22Rv1 (cell line): ENCODE results near the gene NRXN3.

Experiments
- H3K27ac ChIP-seq: fragments of 450-650 bp; 2 replicates; pipeline ENCODE4 v1.5.1; 2017
- ZFX ChIP-seq: fragments of 450-650 bp; IDR thresholded peaks from 2 replicates; pipeline ENCODE4 v1.6.1; 2017; ENCODE audit warnings: antibody characterized with exemption, borderline replicate concordance
- TF ChIP-seq, protein P1 (sequence below): fragments of 450-650 bp; IDR thresholded peaks from 2 replicates; pipeline ENCODE4 v1.5.1; 2017; ENCODE audit warnings: mild to moderate bottlenecking

The NRXN3 gene

DNA sequence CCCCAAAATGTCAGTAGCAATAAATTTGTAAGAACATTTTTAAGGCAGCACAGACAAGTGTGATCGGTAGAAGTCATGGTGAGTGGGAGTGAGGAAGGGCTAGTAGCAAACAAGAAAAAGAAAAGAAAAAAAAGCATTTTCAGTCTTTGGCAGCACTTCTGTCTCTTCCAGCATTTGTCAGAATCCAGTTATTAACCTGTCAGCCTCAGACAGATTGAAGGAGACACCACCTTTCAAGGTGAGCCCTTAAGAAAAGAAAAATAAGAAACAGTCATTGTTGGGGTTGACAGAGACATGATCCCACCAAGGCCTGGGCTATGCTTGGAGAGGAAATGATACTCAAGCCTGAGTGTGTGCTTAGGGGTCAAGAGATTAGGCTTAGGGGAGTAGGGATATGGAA lies 947.4 kb downstream of the NRXN3 start:
- TF ChIP-seq ZFX: no peak
- TF ChIP-seq, protein P1, sequence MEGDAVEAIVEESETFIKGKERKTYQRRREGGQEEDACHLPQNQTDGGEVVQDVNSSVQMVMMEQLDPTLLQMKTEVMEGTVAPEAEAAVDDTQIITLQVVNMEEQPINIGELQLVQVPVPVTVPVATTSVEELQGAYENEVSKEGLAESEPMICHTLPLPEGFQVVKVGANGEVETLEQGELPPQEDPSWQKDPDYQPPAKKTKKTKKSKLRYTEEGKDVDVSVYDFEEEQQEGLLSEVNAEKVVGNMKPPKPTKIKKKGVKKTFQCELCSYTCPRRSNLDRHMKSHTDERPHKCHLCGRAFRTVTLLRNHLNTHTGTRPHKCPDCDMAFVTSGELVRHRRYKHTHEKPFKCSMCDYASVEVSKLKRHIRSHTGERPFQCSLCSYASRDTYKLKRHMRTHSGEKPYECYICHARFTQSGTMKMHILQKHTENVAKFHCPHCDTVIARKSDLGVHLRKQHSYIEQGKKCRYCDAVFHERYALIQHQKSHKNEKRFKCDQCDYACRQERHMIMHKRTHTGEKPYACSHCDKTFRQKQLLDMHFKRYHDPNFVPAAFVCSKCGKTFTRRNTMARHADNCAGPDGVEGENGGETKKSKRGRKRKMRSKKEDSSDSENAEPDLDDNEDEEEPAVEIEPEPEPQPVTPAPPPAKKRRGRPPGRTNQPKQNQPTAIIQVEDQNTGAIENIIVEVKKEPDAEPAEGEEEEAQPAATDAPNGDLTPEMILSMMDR: no peak

DNA sequence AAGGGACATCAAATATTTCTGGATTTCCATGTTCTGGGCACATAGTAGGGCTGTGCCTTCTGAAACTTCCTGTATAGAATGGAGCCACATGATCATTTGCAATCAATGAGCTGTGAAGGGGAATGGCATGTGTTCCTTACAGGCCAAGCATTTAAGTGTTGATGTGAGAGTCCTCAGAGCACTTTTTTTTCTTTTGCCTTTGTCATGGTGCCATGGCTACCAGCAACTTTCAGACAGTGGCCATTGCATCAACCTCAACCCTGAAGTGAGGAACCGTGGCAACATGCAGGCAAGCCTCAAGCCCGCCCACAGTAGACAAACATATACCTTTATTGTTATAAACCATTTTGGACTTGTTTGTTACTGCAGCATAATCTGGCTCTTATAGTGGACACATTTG lies 948.1 kb downstream of the NRXN3 start:
- no peak overlapping the region for H3K27ac ChIP-seq
- no peak for TF ChIP-seq ZFX
- TF ChIP-seq, protein P1: no peak

More for the DNA sequence above, 947.4 kb downstream of the NRXN3 start:
- H3K27ac ChIP-seq: no peak overlapping the region

DNA sequence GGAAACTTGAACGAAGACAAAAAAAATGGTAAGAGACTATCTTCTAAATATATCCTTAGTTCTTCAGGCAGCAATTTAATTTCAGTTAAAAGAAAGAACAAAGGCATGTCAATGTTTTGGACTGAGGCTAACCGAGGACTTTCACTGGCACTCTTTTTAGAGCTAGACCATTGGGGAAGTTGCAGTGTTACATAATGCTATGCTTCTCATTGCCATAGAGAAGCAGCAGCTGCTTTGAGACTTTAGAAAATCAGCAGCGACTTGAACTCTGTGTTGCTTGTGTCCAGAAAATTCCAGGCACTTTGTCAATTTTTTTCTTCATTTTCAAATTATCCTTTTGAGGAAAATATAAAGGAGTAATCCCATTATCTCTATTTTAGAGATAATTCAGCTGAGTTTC lies 964.2 kb downstream of the NRXN3 start:
- TF ChIP-seq ZFX: no peak
- TF ChIP-seq, protein P1: no peak
- no peak overlapping the region for H3K27ac ChIP-seq

DNA sequence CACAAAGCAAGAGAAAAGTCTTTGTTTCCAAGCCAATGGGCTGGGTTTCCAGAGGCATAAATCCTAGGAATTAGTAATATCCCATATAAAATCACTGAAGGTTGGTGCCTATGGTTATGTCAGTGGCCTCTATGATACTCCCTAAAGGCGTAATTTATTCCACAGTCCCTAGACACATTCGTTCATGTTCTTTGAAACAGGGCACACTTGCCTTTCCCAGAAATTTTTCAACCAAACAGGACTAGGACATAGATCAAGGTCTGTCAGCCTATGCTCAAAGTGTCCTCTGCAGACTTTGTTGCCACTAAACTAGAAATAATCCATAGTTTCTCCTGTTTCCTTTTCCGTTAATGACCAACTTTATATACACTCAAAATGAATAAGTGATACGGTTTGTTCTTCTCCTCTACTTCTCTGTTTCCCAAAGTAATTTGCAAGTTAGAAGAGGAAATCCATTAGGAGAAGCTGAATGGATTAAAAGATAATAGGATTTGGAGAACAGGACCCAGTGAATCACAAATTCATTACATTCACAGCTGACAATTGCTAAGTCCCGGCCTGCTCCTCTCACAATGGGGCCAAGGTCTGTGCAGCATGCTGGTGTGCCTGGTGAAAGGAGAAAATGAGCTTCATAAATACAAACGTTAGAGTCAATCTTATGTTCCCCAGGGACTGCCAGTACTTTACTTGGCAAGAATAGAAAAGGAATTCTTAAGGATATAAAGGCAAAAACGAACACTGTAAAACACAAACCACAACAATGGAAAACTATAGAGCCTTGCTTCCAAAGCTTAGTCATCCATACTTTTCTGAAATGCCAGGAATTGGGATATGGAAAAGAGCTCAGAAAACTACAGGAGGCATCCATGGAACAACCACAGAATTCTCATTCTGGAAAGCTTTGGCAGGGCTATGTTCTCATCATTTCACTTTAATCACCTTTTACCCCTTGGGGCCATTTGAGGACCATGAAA lies 966.2 kb downstream of the NRXN3 start:
- H3K27ac ChIP-seq: no peak overlapping the region
- TF ChIP-seq ZFX: no peak
- TF ChIP-seq, protein P1: no peak

DNA sequence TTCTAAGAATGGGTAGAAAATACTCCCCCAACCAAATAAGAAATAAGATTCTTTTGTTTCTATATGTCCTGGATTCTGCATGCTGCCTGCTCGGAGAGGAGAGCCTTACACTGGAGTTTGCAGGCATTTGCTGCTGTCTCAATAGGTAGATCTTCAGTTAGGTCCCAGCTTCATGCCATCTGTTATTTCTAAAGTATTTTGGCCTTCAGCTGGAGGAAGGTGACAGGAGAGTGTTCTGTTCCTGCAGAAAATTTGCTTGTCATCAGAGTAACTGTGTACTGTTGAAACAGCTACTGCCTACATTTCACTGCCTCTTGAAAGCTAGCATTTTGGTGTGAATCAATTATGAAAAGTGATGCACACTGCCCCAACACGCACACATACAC lies 966.9 kb downstream of the NRXN3 start:
- H3K27ac ChIP-seq: no peak overlapping the region

DNA sequence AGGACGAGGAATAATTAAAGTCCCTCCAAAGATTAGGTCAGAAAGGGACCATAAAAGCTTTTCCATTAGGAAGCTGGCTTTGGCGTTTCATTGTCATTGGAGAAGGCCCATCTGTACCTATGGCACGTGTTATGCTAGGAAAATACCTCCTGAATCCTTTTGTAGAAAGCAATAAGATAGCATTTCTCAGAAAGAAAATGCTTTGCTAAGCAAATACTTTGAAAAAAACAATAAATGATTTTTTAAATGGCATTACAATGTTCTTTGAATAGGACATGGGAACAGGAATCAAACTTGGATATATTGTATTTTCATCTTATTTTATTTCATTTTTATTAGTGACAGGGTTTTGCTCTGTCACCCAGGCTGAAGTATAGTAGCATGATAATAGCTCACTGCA lies 967.7 kb downstream of the NRXN3 start:
- H3K27ac ChIP-seq: no peak overlapping the region
- TF ChIP-seq, protein P1: no peak
- no peak for TF ChIP-seq ZFX

More for the DNA sequence above, 966.9 kb downstream of the NRXN3 start:
- TF ChIP-seq, protein P1: no peak
- TF ChIP-seq ZFX: no peak

DNA sequence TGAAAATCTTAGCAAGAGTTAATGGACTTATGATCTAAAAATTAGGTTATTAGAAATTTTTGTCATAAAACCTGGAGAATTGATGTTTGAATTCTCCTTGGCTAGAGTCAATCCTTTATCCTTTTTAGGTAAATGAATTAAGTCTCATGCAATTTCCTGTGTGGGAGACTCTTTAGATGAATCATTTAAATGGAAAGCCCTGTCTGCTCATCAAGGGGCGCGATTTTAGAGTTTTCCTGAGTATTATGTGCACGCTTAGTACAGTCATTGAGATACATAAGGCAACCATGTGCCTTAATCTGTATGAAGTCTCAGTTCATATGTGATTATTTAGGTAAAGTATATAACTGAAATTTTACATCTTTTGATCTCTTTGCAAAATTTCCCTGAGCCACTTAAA lies 974.7 kb downstream of the NRXN3 start:
- no peak overlapping the region for H3K27ac ChIP-seq
- TF ChIP-seq ZFX: no peak
- TF ChIP-seq, protein P1: no peak
